HepG2 (cell line): Measurements from ENCODE around the gene PIM1. TPM values are rescaled to one million over a fixed set of nuclear protein-coding genes. Genes with fewer than 3 reads are reported as not detected.

Experiments
- CCDC6 ChIP-seq: sonication (generic); formaldehyde crosslinking; IDR thresholded peaks from 2 replicates; pipeline ENCODE4 v1.8.1; 2022; ENCODE audit warnings: mild to moderate bottlenecking, missing genetic modification reagents, moderate library complexity
- DNMT1 ChIP-seq: sonication (generic); formaldehyde crosslinking; IDR thresholded peaks from 2 replicates; pipeline ENCODE4 v1.5.1; 2020; ENCODE audit warnings: mild to moderate bottlenecking, missing genetic modification reagents
- DPF2 ChIP-seq: sonication (generic); formaldehyde crosslinking; IDR thresholded peaks from 2 replicates; pipeline ENCODE4 v1.4.0; 2020; ENCODE audit warnings: mild to moderate bottlenecking, low read depth, missing genetic modification reagents, borderline replicate concordance
- DRAP1 ChIP-seq: IDR thresholded peaks from 2 replicates; pipeline ENCODE4 v1.6.1; 2016; ENCODE audit warnings: missing genetic modification reagents, missing compliant biosample characterization
- FOXC1 ChIP-seq: sonication (generic); formaldehyde crosslinking; IDR thresholded peaks from 2 replicates; pipeline ENCODE4 v1.8.0; 2022; ENCODE audit warnings: mild to moderate bottlenecking, missing genetic modification reagents, borderline replicate concordance
- FOXP1 ChIP-seq, 2 experiments: fragments of 450-650 bp in 1 of 2; IDR thresholded peaks; 2 replicates each; pipeline ENCODE4 v1.6.1; 2017 to 2018; ENCODE audit warnings: antibody characterized with exemption in 1 of 2
- GPBP1L1 ChIP-seq: sonication (generic); formaldehyde crosslinking; IDR thresholded peaks from 2 replicates; pipeline ENCODE4 v1.5.0; 2020; ENCODE audit warnings: mild to moderate bottlenecking, missing genetic modification reagents
- IKZF5 ChIP-seq: IDR thresholded peaks from 2 replicates; pipeline ENCODE4 v1.6.1; 2018; ENCODE audit warnings: missing genetic modification reagents, mild to moderate bottlenecking, missing compliant biosample characterization
- ISL2 ChIP-seq: sonication (generic); formaldehyde crosslinking; IDR thresholded peaks from 2 replicates; pipeline ENCODE4 v1.5.0; 2020; ENCODE audit warnings: missing genetic modification reagents
- PBX2 ChIP-seq: IDR thresholded peaks from 2 replicates; pipeline ENCODE4 v1.6.1; 2016; ENCODE audit warnings: control low read depth
- PCBP2 ChIP-seq: fragments of 200-400 bp; formaldehyde crosslinking; optimal IDR thresholded peaks from 2 replicates; pipeline ENCODE3; 2018; ENCODE audit warnings: low read length, low read depth; ENCODE audit not compliant: poor library complexity, severe bottlenecking
- PHF20 ChIP-seq: sonication (generic); formaldehyde crosslinking; IDR thresholded peaks from 2 replicates; pipeline ENCODE4 v1.5.0; 2020; ENCODE audit warnings: mild to moderate bottlenecking, missing genetic modification reagents
- TARDBP ChIP-seq: sonication (generic); formaldehyde crosslinking; IDR thresholded peaks from 2 replicates; pipeline ENCODE4 v1.8.0; 2022; ENCODE audit warnings: mild to moderate bottlenecking, missing genetic modification reagents
- TBX2 ChIP-seq: sonication (generic); formaldehyde crosslinking; IDR thresholded peaks from 2 replicates; pipeline ENCODE4 v1.5.0; 2020; ENCODE audit warnings: missing genetic modification reagents, mild to moderate bottlenecking, borderline replicate concordance
- ZNF280D ChIP-seq: sonication (generic); formaldehyde crosslinking; IDR thresholded peaks from 2 replicates; pipeline ENCODE4 v1.5.1; 2020; ENCODE audit warnings: mild to moderate bottlenecking, missing genetic modification reagents
- ZNF687 ChIP-seq: sonication (generic); formaldehyde crosslinking; IDR thresholded peaks from 2 replicates; pipeline ENCODE4 v1.5.1; 2020; ENCODE audit warnings: mild to moderate bottlenecking, missing genetic modification reagents, moderate library complexity
- polyA plus RNA-seq, 8 experiments: library from polyadenylated mRNA; depleted of rRNA in 3 of 8; stranded (reverse) in 7 of 8; unstranded in 1 of 8; fragments of >200 nt; fragmentation: Illumina TruSeq in 4 of 8; extraction: Trizol in 4 of 8; gene quantifications; 2 replicates each; pipeline versions ENCODE4 v1.2.1 to v1.2.3, GENCODE V29; 2011 to 2016; ENCODE audit warnings: low read depth in 4 of 8, missing spikeins in 1 of 8, mixed read lengths in 1 of 8; ENCODE audit not compliant: insufficient read depth in 1 of 8
- total RNA-seq, 5 experiments: library from RNA; depleted of rRNA; stranded (reverse); fragments of >200 nt; fragmentation: Illumina TruSeq; extraction: Trizol; gene quantifications; 2 replicates each; pipeline ENCODE4 v1.2.3, GENCODE V29; 2016; ENCODE audit warnings: low read depth in 1 of 5

PIM1 gene
- total and polyA plus RNA-seq, 2 of the 13 experiments (the other 11 are each of a cell fraction or from before 2014, with no cell fraction given) = 29.4 to 117 TPM

- TF ChIP-seq PBX2 (CRISPR knock-in tag) = peak; percentile 50; the same call in 1 of the 2 replicates
- no peak for TF ChIP-seq PCBP2
- TF ChIP-seq GPBP1L1 (CRISPR knock-in tag) = no peak
- no peak for TF ChIP-seq DNMT1 (CRISPR knock-in tag)
- peak; percentile 66 for TF ChIP-seq IKZF5 (CRISPR knock-in tag)
- no peak for TF ChIP-seq DPF2 (CRISPR knock-in tag)
- peak; percentile 63 for TF ChIP-seq DRAP1 (CRISPR knock-in tag)
- TF ChIP-seq PHF20 (CRISPR knock-in tag) = no peak; the same call in 1 of the 2 replicates
- TF ChIP-seq CCDC6 (CRISPR knock-in tag) = peak; percentile 43; the same call in 1 of the 2 replicates
- TF ChIP-seq FOXC1 = peak; percentile 21; the same call in 1 of the 2 replicates
- TF ChIP-seq TARDBP = peak; percentile 67; the same call in 1 of the 2 replicates
- TF ChIP-seq ZNF280D (CRISPR knock-in tag) = peak; percentile 51; the same call in 1 of the 2 replicates
- TF ChIP-seq ISL2 (CRISPR knock-in tag) = peak; percentile 37; the same call in 1 of the 2 replicates
- no peak for TF ChIP-seq FOXP1 (IDR thresholded peaks at IDR 0.05)
- no peak for TF ChIP-seq FOXP1 (CRISPR knock-in tag; IDR thresholded peaks at IDR 0.05)
- no peak; the same call in 1 of the 2 replicates for TF ChIP-seq TBX2 (CRISPR knock-in tag)
- TF ChIP-seq ZNF687 (CRISPR knock-in tag) = peak; percentile 86
These were observed 52.4 kb downstream of the PIM1 start (continued) for GRCh38 chr6:37222125-37222967.
